Hypothalamus (tissue), 51 donors: ENCODE measurements around the gene RCOR1.
"Not testable (repeated sequence)": the region's sequence is repeated elsewhere in the genome, so short reads cannot be mapped to it uniquely, and the experiment has no call there.

Source experiments
- DNase-seq, 51 donors: peaks; one replicate each; lab custom pipeline; 2025; lab: John Stamatoyannopoulos, UW

RCOR1 gene

GRCh38 chr14:102590667-102591099 is 1.8 kb upstream of the RCOR1 start:
- peak in 2 of 51 donors; percentile 8 to 15 for DNase-seq

DNA sequence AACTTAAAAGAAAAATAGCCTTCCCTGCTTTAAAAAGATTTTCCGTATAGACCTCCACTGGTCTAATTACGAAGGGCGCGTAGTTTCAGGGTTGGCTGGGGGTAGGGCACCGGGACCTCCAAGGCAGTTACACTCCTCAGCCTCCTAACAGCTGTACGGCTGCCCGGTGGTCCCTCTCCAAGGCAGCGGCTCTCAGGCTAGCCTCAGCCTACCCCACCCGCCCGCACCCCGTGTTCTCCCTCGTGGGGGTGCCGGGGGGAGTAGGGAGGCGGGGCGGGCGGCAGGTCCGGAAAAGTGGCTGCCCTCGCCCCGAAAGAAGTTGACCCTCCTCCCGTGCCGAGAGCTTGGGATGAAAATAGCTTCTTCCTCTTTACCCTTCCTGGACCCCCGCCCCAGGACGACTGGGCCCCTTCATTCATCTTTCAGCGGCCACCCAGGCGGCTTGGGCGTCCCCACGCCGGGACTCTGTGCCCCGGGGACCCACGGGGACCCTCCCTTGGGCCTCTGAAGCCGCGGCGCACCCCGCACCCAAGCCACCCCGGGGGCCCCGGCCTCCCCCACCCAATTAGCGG is 991 bp upstream of the RCOR1 start:
- DNase-seq: peak in 35 of 51 donors; percentile 13 to 66 (median 47)

DNA sequence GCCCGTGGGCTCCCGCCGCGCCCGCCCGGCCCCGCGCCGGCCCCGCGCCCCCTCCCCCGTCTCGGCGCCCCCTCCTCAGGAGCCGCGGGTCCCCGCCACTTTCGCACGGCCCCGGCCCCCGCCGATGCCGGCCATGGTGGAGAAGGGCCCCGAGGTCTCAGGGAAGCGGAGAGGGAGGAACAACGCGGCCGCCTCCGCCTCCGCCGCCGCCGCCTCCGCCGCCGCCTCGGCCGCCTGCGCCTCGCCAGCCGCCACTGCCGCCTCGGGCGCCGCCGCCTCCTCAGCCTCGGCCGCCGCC is 263 bp downstream of the RCOR1 start:
- no peak for DNase-seq

- DNase-seq: peak in 29 of 51 donors; percentile 16 to 68 (median 36)
Measured at GRCh38 chr14:102593061-102593824, 794 bp downstream of the RCOR1 start.

- peak in 1 of 51 donors; percentile 60 for DNase-seq
Measured at GRCh38 chr14:102593825-102594137, 1.3 kb downstream of the RCOR1 start.

- peak in 8 of 51 donors; percentile 8 to 34 (median 12) for DNase-seq
Measured at GRCh38 chr14:102594514-102595175, 2.2 kb downstream of the RCOR1 start.

- DNase-seq: no peak
Measured at GRCh38 chr14:102601378-102601925, 9.0 kb downstream of the RCOR1 start.

GRCh38 chr14:102602421-102603292 is 10.2 kb downstream of the RCOR1 start:
- DNase-seq: no peak

- no peak for DNase-seq
Measured at GRCh38 chr14:102603293-102603907, 11.0 kb downstream of the RCOR1 start.

- DNase-seq: no peak
Measured at GRCh38 chr14:102604183-102604582, 11.7 kb downstream of the RCOR1 start.

DNA sequence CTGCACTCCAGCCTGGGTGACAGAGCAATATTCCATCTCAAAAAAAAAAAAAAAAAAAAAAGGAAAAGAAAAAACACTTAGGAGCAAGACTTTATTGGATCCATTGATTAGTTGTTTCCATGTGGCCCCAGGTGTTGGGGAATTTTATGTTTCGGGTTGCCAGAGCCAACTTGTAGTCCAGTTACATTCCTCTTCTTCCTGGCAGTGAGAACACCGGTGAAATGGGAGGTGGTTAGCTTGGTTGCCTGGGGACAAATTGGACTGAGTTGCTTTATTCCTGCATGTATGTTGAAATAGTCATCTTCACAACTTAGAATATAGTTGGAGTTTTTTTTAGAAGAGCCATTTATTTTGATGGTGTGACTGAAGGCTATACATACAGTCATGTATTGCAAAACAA is 12.6 kb downstream of the RCOR1 start:
- DNase-seq: no peak

- DNase-seq: no peak
Measured at GRCh38 chr14:102606296-102606695, 13.8 kb downstream of the RCOR1 start.

DNA sequence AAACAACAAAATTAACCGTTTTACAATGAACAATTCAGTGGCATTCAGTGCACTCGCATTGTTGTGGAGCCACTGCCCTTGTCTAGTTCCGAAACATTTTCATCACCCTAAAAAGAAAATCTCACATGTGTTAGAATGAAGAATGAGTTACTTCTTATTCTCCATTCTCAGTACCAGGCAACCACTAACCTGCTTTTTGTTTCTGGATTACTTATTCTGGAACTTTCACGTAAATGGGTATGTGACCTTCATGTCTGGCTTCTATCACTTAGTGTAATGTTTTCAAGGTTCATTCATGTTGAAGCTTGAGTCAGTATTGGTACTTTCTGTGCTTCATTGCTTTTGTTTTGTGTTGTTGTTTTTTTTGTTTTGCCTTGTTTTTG is 15.6 kb downstream of the RCOR1 start:
- no peak for DNase-seq

- DNase-seq: no peak
Measured at GRCh38 chr14:102610968-102611811, 18.7 kb downstream of the RCOR1 start.

GRCh38 chr14:102616318-102616717 is 23.9 kb downstream of the RCOR1 start:
- DNase-seq: no peak

- no peak for DNase-seq
Measured at GRCh38 chr14:102616799-102617198, 24.4 kb downstream of the RCOR1 start.

- not testable (repeated sequence) for DNase-seq
Measured at GRCh38 chr14:102619012-102619411, 26.6 kb downstream of the RCOR1 start.

GRCh38 chr14:102620413-102620812 is 28.0 kb downstream of the RCOR1 start:
- no peak for DNase-seq

DNA sequence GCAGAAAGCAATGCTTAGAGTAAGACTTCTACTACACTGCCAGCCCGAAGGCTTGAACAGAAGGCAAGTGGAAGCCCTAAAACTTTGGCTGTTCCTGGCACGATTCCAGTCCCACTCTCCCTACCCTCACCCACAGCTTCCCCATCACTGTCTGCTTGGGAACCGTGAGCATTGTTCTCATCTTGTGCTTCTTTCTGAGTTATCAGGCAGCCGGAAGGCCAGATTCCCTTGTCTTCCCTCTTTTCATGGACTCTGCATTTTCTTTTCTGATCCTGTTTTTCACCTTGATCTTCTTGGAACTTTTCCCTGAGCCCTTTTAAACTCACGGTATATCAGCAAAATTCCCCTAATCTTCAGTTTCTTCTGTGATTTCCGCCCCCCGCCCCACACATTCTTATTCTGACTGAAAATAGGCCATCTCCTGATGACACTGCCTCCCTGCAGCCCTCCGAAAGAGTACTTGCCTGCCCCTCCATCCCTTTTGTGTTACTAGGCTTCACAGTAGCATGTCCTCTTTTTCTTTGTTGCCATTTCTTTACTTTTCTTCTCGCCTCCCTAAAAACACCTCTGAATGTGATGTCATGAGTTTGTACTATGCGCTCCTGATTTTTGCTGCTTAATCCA is 29.9 kb downstream of the RCOR1 start:
- DNase-seq: peak in 3 of 51 donors; percentile 9 to 16 (median 11)
